ENCODE measurements around the gene PECR.

DNA sequence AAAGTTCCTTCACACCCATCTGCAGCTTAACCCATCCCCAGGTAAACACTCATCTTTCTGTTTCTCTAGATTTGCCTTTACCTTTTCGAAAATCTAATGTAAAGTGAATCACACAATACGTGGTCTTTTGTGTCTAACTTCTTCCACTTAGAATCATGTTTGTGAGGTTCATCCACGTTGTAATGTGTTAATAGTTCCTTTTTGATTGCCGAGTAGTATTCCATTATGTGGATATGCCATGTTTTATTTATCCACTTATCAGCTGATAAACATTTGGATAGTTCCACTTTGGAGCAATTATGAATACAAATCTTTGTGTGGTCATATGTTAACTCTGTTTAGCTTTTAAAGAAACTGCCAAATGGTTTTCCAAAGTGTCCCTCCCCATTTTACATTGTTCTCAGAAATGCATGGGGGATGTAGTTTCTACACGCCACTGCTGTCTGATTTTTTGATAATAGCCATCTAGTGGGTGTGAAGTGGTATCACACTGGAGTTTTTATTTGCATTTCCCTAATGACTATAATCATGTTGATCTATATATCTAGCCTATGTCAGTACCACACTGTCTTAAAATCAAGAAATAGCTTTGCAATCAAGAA, 22.3 kb downstream of the PECR start:
- no peak for TF ChIP-seq CTCF (IDR thresholded peaks at IDR 0.05)
- TF ChIP-seq POLR2A (IDR thresholded peaks at IDR 0.05), result no peak
- no peak for TF ChIP-seq EP300 (IDR thresholded peaks at IDR 0.05)
